ENCODE data around the gene PPY. TPM values are rescaled to one million over a fixed set of nuclear protein-coding genes. Genes with fewer than 3 reads are reported as not detected.

Gene PPY
- total and polyA plus RNA-seq, 3 experiments from 2014 or later = not detected

- Mint-ChIP-seq H3K27ac (peak overlapping the region; percentile 8 to 97 (median 86)), H3K36me3 (no peaks in the 10 kb centered on the region), H3K27me3 (peaks cover 40 to 45% of the 10 kb centered on the region in 2 donors), H3K9me3 (no peaks in the 10 kb centered on the region), H3K4me1 (peaks cover 16 to 28% (median 17%) of the 10 kb centered on the region in 3 donors), H3K4me3 (peak overlapping the region; percentile 82 to 93 (median 89))
- no peak overlapping the region for H3K27ac ChIP-seq (ENCODE audit: low read depth, low read length)
- POLR2A ChIA-PET = no interaction called here
- H3K4me1 ChIP-seq (ENCODE audit: insufficient read depth, low read length) = peaks cover 21% of the 10 kb centered on the region
- peak overlapping the region; percentile 89 for H3K4me3 ChIP-seq (ENCODE audit: low read length)
- peaks cover 14% of the 10 kb centered on the region for H3K27me3 ChIP-seq (ENCODE audit: insufficient read depth, low read length, poor library complexity, severe bottlenecking)
- DNase-seq = peak; percentile 18 to 74 (median 28)
- CTCF ChIA-PET = interaction anchor here (0.6 to 3.0 kb wide), 4 partner anchors 11 to 136 kb away, joined by 3 to 11 read pairs (median 5); no protein-coding TSS in a partner anchor
- H3K36me3 ChIP-seq (ENCODE audit: insufficient read depth, low read length) = no peaks in the 10 kb centered on the region
- H3K9me3 ChIP-seq (ENCODE audit: low read length) = no peaks in the 10 kb centered on the region
Measured at GRCh38 chr17:43905985-43906852, 36.1 kb downstream of the PPY start.

- ChIA-PET POLR2A (no interaction called here), CTCF (no interaction called here)
- Histone ChIP-seq H3K36me3 (ENCODE audit: insufficient read depth, low read length) (no peaks in the 10 kb centered on the region), H3K9me3 (ENCODE audit: low read length) (no peaks in the 10 kb centered on the region), H3K27me3 (ENCODE audit: insufficient read depth, low read length, poor library complexity, severe bottlenecking) (peaks cover 17% of the 10 kb centered on the region), H3K4me1 (ENCODE audit: insufficient read depth, low read length) (peaks cover 26% of the 10 kb centered on the region), H3K4me3 (ENCODE audit: low read length) (no peak overlapping the region), H3K27ac (ENCODE audit: low read depth, low read length) (no peak overlapping the region)
- DNase-seq = no peak
- Mint-ChIP-seq H3K4me1 (peaks cover 21 to 35% (median 23%) of the 10 kb centered on the region in 3 donors), H3K27ac (no peak overlapping the region), H3K36me3 (no peaks in the 10 kb centered on the region), H3K27me3 (peaks cover 45 to 53% of the 10 kb centered on the region in 2 donors), H3K9me3 (no peaks in the 10 kb centered on the region), H3K4me3 (peak overlapping the region in 2 of 7 donors; percentile 19 to 32)
Measured at GRCh38 chr17:43905400-43905984, 36.8 kb downstream of the PPY start.

- H3K36me3 ChIP-seq (ENCODE audit: insufficient read depth, low read length) = no peaks in the 10 kb centered on the region
- Mint-ChIP-seq H3K4me3 (no peak overlapping the region), H3K27ac (no peak overlapping the region), H3K9me3 (no peaks in the 10 kb centered on the region), H3K27me3 (peaks cover 59 to 67% of the 10 kb centered on the region in 2 donors), H3K4me1 (peaks cover 14 to 29% (median 14%) of the 10 kb centered on the region in 3 donors), H3K36me3 (no peaks in the 10 kb centered on the region)
- H3K27ac ChIP-seq (ENCODE audit: low read depth, low read length) = no peak overlapping the region
- POLR2A ChIA-PET = no interaction called here
- H3K4me1 ChIP-seq (ENCODE audit: insufficient read depth, low read length) = peaks cover 14% of the 10 kb centered on the region
- no peak overlapping the region for H3K4me3 ChIP-seq (ENCODE audit: low read length)
- no peak for DNase-seq
- CTCF ChIA-PET = interaction anchor here (1.7 to 1.8 kb wide), 2 partner anchors 8 to 22 kb away, joined by 5 to 11 read pairs; no protein-coding TSS in a partner anchor
- no peaks in the 10 kb centered on the region for H3K9me3 ChIP-seq (ENCODE audit: low read length)
- H3K27me3 ChIP-seq (ENCODE audit: insufficient read depth, low read length, poor library complexity, severe bottlenecking) = peaks cover 17% of the 10 kb centered on the region
Measured at GRCh38 chr17:43901861-43902589, 40.3 kb downstream of the PPY start.

GRCh38 chr17:43900858-43901754 lies 41.2 kb downstream of the PPY start:
- H3K9me3 Mint-ChIP-seq = no peaks in the 10 kb centered on the region
- Histone ChIP-seq H3K9me3 (ENCODE audit: low read length) (no peaks in the 10 kb centered on the region), H3K4me1 (ENCODE audit: insufficient read depth, low read length) (peaks cover 10% of the 10 kb centered on the region), H3K36me3 (ENCODE audit: insufficient read depth, low read length) (no peaks in the 10 kb centered on the region), H3K27ac (ENCODE audit: low read depth, low read length) (no peak overlapping the region), H3K27me3 (ENCODE audit: insufficient read depth, low read length, poor library complexity, severe bottlenecking) (peaks cover 13% of the 10 kb centered on the region), H3K4me3 (ENCODE audit: low read length) (peak overlapping the region; percentile 57)
- H3K36me3 Mint-ChIP-seq = no peaks in the 10 kb centered on the region
- CTCF ChIA-PET = interaction anchor here (1.7 to 1.8 kb wide), 2 partner anchors 9 to 21 kb away, joined by 5 to 11 read pairs; no protein-coding TSS in a partner anchor
- peaks cover 5 to 20% (median 8%) of the 10 kb centered on the region in 3 donors for H3K4me1 Mint-ChIP-seq
- peaks cover 53 to 68% of the 10 kb centered on the region in 2 donors for H3K27me3 Mint-ChIP-seq
- POLR2A ChIA-PET = no interaction called here
- H3K27ac Mint-ChIP-seq = peak overlapping the region in 2 of 8 donors; percentile 58 to 78
- no peak for DNase-seq
- H3K4me3 Mint-ChIP-seq = peak overlapping the region; percentile 60 to 81 (median 74)

DNA sequence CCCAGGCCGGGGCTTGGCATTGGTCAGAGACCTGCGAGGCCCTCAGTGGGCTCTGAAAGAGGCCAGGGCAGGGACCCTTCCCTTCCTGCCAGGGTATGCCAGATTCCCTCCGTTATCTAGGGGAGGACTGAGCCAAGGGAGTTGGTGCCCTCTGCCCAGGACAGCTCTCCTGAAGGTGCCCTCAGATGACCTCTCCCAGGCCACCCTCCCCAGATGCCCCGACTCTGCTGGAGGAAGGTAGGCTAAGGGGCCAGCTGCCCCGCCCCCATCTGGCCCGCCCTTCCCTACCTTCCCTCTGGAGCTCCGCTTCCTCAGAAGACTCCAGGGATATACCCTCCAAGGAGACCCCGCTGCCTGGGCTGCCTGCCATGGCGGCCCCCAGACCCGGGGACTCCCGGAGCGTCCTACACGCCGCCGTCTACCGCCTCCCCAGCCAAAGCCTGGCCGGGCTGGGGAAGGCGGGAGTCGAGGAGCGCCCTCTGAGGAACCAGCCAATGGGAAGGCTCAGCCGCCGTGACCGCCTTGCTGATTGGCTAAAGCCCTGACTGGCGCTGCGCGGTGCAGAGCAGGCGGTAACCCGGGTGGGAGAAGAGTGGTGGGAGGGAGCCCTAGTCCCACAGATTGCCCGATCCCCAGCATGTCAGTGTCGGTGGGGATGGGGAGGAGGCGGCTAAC lies 42.0 kb downstream of the PPY start:
- no peaks in the 10 kb centered on the region for H3K9me3 ChIP-seq (ENCODE audit: low read length)
- peak; percentile 57 to 78 (median 75) for DNase-seq
- Mint-ChIP-seq H3K4me3 (peak overlapping the region; percentile 60 to 81 (median 74)), H3K9me3 (no peaks in the 10 kb centered on the region), H3K36me3 (no peaks in the 10 kb centered on the region), H3K27me3 (peaks cover 50 to 69% of the 10 kb centered on the region in 2 donors), H3K27ac (peak overlapping the region in 2 of 8 donors; percentile 54 to 78), H3K4me1 (peaks cover 5 to 15% (median 8%) of the 10 kb centered on the region in 3 donors)
- H3K27ac ChIP-seq (ENCODE audit: low read depth, low read length) = no peak overlapping the region
- H3K4me3 ChIP-seq (ENCODE audit: low read length) = peak overlapping the region; percentile 57
- peaks cover 5% of the 10 kb centered on the region for H3K27me3 ChIP-seq (ENCODE audit: insufficient read depth, low read length, poor library complexity, severe bottlenecking)
- peaks cover 6% of the 10 kb centered on the region for H3K4me1 ChIP-seq (ENCODE audit: insufficient read depth, low read length)
- CTCF ChIA-PET = interaction anchor here (1.1 to 1.8 kb wide), 2 partner anchors 9 to 10 kb away, joined by 4 to 11 read pairs; no protein-coding TSS in a partner anchor
- no peaks in the 10 kb centered on the region for H3K36me3 ChIP-seq (ENCODE audit: insufficient read depth, low read length)
- POLR2A ChIA-PET = no interaction called here

DNA sequence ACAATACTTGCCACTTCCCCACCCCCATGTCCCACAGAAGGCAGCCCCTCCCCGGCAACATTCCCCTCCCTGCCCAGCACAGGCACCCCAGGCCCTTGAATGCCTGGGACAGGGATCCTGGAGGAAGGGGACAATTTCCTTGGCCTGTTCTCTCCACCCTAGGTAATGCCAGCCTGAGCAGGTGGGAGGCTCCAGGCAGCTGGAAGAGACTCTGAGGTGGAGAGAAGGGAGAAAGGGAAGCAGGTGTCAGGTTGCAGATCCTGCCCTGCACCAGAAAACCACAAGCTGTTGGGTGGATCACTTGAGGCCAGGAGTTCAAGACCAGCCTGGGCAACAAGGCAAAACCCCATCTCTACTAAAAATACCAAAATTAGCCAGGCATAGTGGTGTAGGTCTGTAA lies 43.8 kb downstream of the PPY start:
- Histone ChIP-seq H3K27ac (ENCODE audit: low read depth, low read length) (no peak overlapping the region), H3K27me3 (ENCODE audit: insufficient read depth, low read length, poor library complexity, severe bottlenecking) (peaks cover 4% of the 10 kb centered on the region), H3K4me3 (ENCODE audit: low read length) (no peak overlapping the region), H3K36me3 (ENCODE audit: insufficient read depth, low read length) (no peaks in the 10 kb centered on the region), H3K4me1 (ENCODE audit: insufficient read depth, low read length) (peaks cover 6% of the 10 kb centered on the region), H3K9me3 (ENCODE audit: low read length) (no peaks in the 10 kb centered on the region)
- Mint-ChIP-seq H3K27ac (no peak overlapping the region), H3K4me3 (no peak overlapping the region), H3K27me3 (peaks cover 34 to 55% of the 10 kb centered on the region in 2 donors), H3K4me1 (peaks cover 5 to 15% (median 8%) of the 10 kb centered on the region in 3 donors), H3K9me3 (no peaks in the 10 kb centered on the region), H3K36me3 (no peaks in the 10 kb centered on the region)
- CTCF ChIA-PET = interaction anchor here (1.8 to 2.3 kb wide), 2 partner anchors 18 to 20 kb away, joined by 5 to 7 read pairs; no protein-coding TSS in a partner anchor
- POLR2A ChIA-PET = no interaction called here
- DNase-seq = no peak

DNA sequence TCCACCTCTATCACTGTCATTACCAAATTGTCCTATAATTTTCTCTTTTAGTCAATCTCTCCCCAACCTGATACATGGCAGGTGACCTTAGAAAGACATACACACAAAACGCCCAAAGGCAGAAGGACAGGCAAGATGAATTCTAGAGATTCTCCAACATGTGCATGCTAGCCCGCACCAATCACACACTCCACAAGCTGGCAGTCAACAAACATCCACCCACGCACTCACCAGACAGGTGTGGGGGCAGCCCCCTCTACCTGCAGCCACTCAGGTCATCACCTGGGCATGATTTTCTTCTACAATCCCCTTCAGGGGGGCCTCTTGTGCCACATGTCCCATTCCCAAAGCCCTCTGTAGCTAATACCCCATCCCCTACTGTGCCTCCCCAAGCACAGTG lies 44.4 kb downstream of the PPY start:
- ChIA-PET POLR2A (no interaction called here), CTCF (interaction anchor here (2.3 kb wide), 1 partner anchor 19 kb away, joined by 7 read pairs; no protein-coding TSS in a partner anchor)
- DNase-seq = no peak
- Histone ChIP-seq H3K4me1 (ENCODE audit: insufficient read depth, low read length) (peaks cover 6% of the 10 kb centered on the region), H3K27me3 (ENCODE audit: insufficient read depth, low read length, poor library complexity, severe bottlenecking) (peaks cover 4% of the 10 kb centered on the region), H3K4me3 (ENCODE audit: low read length) (no peak overlapping the region), H3K27ac (ENCODE audit: low read depth, low read length) (no peak overlapping the region), H3K9me3 (ENCODE audit: low read length) (no peaks in the 10 kb centered on the region), H3K36me3 (ENCODE audit: insufficient read depth, low read length) (no peaks in the 10 kb centered on the region)
- Mint-ChIP-seq H3K27ac (no peak overlapping the region), H3K36me3 (no peaks in the 10 kb centered on the region), H3K27me3 (peaks cover 30 to 52% of the 10 kb centered on the region in 2 donors), H3K4me3 (no peak overlapping the region), H3K4me1 (peaks cover 5 to 15% (median 8%) of the 10 kb centered on the region in 3 donors), H3K9me3 (no peaks in the 10 kb centered on the region)

Data from CD8-positive, alpha-beta memory T cell (primary cell).